Neural progenitor cell (in vitro differentiated cells): Measurements from ENCODE around the gene WNK1. TPM values are rescaled to one million over a fixed set of nuclear protein-coding genes. Genes with fewer than 3 reads are reported as not detected.
A peak's percentile ranks its signal among the peaks of the same experiment; 100 is the strongest.

Experiments
- DNase-seq: peaks from one replicate; pipeline ENCODE4 v3.0.0-alpha.2; 2016; ENCODE audit warnings: low spot score
- H2AFZ ChIP-seq: fragments of 200-600 bp; sonication (generic); replicated peaks from 2 replicates; pipeline ENCODE4 v1.6.1; 2016; ENCODE audit warnings: antibody characterized with exemption
- H3F3A ChIP-seq: fragments of 200-600 bp; sonication (generic); 2 replicates; pipeline ENCODE4 v1.6.1; 2016; ENCODE audit warnings: antibody characterized with exemption, low read depth
- H3K27ac ChIP-seq: fragments of 200-600 bp; sonication (generic); 2 replicates; pipeline ENCODE4 v1.5.1; 2016; ENCODE audit warnings: mild to moderate bottlenecking
- H3K27me3 ChIP-seq: fragments of 200-600 bp; sonication (generic); 2 replicates; pipeline ENCODE4 v1.6.1; 2016; ENCODE audit warnings: mild to moderate bottlenecking, moderate library complexity
- H3K36me3 ChIP-seq: fragments of 200-600 bp; sonication (generic); 2 replicates; pipeline ENCODE4 v1.5.1; 2016
- H3K4me1 ChIP-seq: fragments of 200-600 bp; sonication (generic); 2 replicates; pipeline ENCODE4 v1.6.1; 2016; ENCODE audit warnings: mixed run types
- H3K4me2 ChIP-seq: fragments of 200-600 bp; sonication (generic); 2 replicates; pipeline ENCODE4 v1.6.1; 2016
- H3K4me3 ChIP-seq: fragments of 200-600 bp; sonication (generic); 2 replicates; pipeline ENCODE4 v1.5.1; 2016
- H3K79me2 ChIP-seq: fragments of 200-600 bp; sonication (generic); 2 replicates; pipeline ENCODE4 v1.6.1; 2016; ENCODE audit warnings: low read depth
- H3K9ac ChIP-seq: fragments of 200-600 bp; sonication (generic); 2 replicates; pipeline ENCODE4 v1.6.1; 2016
- H3K9me3 ChIP-seq: fragments of 200-600 bp; sonication (generic); 2 replicates; pipeline ENCODE4 v1.5.1; 2016; ENCODE audit warnings: low read depth
- H4K20me1 ChIP-seq: fragments of 200-600 bp; sonication (generic); 2 replicates; pipeline ENCODE4 v1.6.1; 2016; ENCODE audit warnings: low read depth
- H3K27ac Mint-ChIP-seq: 3 replicates; pipeline ENCODE4 v1.8.0; 2021; ENCODE audit warnings: mixed read lengths
- H3K27me3 Mint-ChIP-seq: 2 replicates; pipeline ENCODE4 v1.8.0; 2022; ENCODE audit warnings: low read depth, mild to moderate bottlenecking, inconsistent platforms, moderate library complexity, mixed read lengths; ENCODE audit not compliant: insufficient read depth
- H3K36me3 Mint-ChIP-seq: 3 replicates; pipeline ENCODE4 v1.8.0; 2021; ENCODE audit warnings: mixed read lengths
- H3K4me1 Mint-ChIP-seq: 3 replicates; pipeline ENCODE4 v1.8.0; 2021; ENCODE audit warnings: mixed read lengths
- H3K4me3 Mint-ChIP-seq: 3 replicates; pipeline ENCODE4 v1.8.0; 2021; ENCODE audit warnings: mild to moderate bottlenecking, moderate library complexity, mixed read lengths
- H3K9me3 Mint-ChIP-seq: 3 replicates; pipeline ENCODE4 v1.8.0; 2020; ENCODE audit warnings: mixed read lengths
- EZH2 ChIP-seq: fragments of 200-600 bp; sonication (generic); IDR thresholded peaks from 2 replicates; pipeline ENCODE4 v1.6.1; 2017; ENCODE audit warnings: antibody characterized with exemption, mild to moderate bottlenecking, moderate library complexity
- EZH2phosphoT487 ChIP-seq: fragments of 200-600 bp; sonication (generic); IDR thresholded peaks from 2 replicates; pipeline ENCODE4 v1.6.1; 2017; ENCODE audit warnings: antibody characterized with exemption
- total RNA-seq: library from RNA; depleted of rRNA; stranded (reverse); fragments of >200 nt; gene quantifications from 2 replicates; pipeline ENCODE4 v1.2.3, GENCODE V29; 2015; ENCODE audit warnings: low replicate concordance
- TF ChIP-seq, protein P1 (sequence below): fragments of 200-600 bp; sonication (generic); IDR thresholded peaks from 2 replicates; pipeline ENCODE4 v1.5.1; 2017; ENCODE audit warnings: antibody characterized with exemption, mild to moderate bottlenecking

The WNK1 gene
- total RNA-seq, 1 donor from 2014 or later: 73.1 TPM

DNA sequence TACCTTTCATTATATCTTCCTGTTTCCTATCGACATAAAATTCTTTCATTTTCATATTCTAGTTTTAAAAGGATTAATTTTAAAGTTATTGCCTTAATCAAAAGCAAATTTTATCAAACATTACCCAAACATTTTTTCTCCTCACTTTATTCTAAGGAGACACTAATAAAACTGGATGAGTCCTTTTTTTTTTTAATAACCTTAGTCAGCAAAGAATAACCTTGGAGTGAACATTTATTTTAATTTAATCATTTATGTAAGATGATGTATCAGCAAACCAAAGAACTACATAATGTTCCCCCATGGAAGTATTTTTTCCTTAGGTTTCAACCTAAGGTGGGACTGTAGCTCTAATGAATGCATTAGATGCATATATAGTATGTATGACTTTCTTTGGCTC is 113.2 kb downstream of the WNK1 start:
- Histone ChIP-seq H3K27me3 (no peaks in the 10 kb centered on the region), H3K9ac (no peak overlapping the region), H3K79me2 (no peaks in the 10 kb centered on the region), H4K20me1 (no peaks in the 10 kb centered on the region), H2AFZ (no peak overlapping the region), H3K27ac (no peak overlapping the region), H3K4me3 (no peak overlapping the region), H3K4me1 (no peaks in the 10 kb centered on the region), H3K4me2 (no peak overlapping the region), H3K36me3 (peaks cover 27% of the 10 kb centered on the region), H3K9me3 (no peaks in the 10 kb centered on the region), H3F3A (peaks cover 3% of the 10 kb centered on the region)
- Mint-ChIP-seq H3K4me3 (no peak overlapping the region), H3K36me3 (peaks cover 13% of the 10 kb centered on the region), H3K27ac (no peak overlapping the region), H3K27me3 (no peaks in the 10 kb centered on the region), H3K4me1 (no peaks in the 10 kb centered on the region), H3K9me3 (no peaks in the 10 kb centered on the region)
- DNase-seq: no peak
- no peak for TF ChIP-seq EZH2
- TF ChIP-seq, protein P1, sequence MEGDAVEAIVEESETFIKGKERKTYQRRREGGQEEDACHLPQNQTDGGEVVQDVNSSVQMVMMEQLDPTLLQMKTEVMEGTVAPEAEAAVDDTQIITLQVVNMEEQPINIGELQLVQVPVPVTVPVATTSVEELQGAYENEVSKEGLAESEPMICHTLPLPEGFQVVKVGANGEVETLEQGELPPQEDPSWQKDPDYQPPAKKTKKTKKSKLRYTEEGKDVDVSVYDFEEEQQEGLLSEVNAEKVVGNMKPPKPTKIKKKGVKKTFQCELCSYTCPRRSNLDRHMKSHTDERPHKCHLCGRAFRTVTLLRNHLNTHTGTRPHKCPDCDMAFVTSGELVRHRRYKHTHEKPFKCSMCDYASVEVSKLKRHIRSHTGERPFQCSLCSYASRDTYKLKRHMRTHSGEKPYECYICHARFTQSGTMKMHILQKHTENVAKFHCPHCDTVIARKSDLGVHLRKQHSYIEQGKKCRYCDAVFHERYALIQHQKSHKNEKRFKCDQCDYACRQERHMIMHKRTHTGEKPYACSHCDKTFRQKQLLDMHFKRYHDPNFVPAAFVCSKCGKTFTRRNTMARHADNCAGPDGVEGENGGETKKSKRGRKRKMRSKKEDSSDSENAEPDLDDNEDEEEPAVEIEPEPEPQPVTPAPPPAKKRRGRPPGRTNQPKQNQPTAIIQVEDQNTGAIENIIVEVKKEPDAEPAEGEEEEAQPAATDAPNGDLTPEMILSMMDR: no peak
- no peak for TF ChIP-seq EZH2phosphoT487

DNA sequence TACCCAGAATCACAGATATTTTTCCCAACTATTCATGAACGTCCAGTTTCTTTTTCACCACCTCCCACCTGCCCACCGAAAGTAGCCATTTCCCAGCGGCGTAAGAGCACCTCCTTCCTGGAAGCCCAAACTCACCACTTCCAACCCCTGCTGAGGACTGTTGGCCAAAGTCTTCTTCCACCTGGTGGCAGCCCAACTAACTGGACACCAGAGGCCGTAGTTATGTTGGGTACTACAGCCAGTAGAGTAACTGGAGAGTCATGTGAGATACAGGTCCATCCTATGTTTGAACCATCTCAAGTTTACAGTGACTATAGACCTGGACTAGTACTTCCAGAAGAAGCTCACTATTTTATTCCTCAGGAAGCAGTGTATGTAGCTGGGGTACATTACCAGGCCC is 115.5 kb downstream of the WNK1 start:
- Histone ChIP-seq H2AFZ (no peak overlapping the region), H3F3A (peaks cover 12% of the 10 kb centered on the region), H3K9ac (no peak overlapping the region), H3K27me3 (no peaks in the 10 kb centered on the region), H3K4me1 (no peaks in the 10 kb centered on the region), H3K4me3 (no peak overlapping the region), H3K79me2 (no peaks in the 10 kb centered on the region), H3K4me2 (no peak overlapping the region), H4K20me1 (no peaks in the 10 kb centered on the region), H3K9me3 (no peaks in the 10 kb centered on the region), H3K27ac (no peak overlapping the region), H3K36me3 (peaks cover 16% of the 10 kb centered on the region)
- TF ChIP-seq EZH2phosphoT487: no peak
- TF ChIP-seq EZH2: no peak
- TF ChIP-seq, protein P1: no peak
- no peak overlapping the region for H3K4me3 Mint-ChIP-seq
- no peak overlapping the region for H3K27ac Mint-ChIP-seq
- H3K27me3 Mint-ChIP-seq: no peaks in the 10 kb centered on the region
- H3K4me1 Mint-ChIP-seq: no peaks in the 10 kb centered on the region
- DNase-seq: peak; percentile 7
- no peaks in the 10 kb centered on the region for H3K9me3 Mint-ChIP-seq
- peaks cover 14% of the 10 kb centered on the region for H3K36me3 Mint-ChIP-seq

DNA sequence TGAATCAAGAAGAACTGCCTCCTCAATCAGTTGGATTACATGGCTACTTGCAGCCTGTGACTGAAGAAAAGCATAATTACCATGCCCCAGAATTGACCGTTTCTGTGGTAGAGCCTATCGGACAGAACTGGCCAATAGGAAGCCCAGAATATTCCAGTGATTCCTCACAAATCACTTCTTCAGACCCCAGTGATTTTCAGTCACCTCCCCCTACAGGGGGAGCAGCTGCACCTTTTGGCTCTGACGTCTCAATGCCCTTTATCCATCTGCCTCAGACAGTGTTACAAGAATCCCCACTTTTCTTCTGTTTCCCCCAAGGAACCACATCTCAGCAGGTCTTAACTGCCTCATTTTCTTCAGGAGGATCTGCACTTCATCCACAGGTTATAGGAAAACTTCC is 116.3 kb downstream of the WNK1 start:
- peak; percentile 32 for DNase-seq
- H3K27me3 ChIP-seq: no peaks in the 10 kb centered on the region
- H3K4me1 ChIP-seq: no peaks in the 10 kb centered on the region
- Mint-ChIP-seq H3K27ac (no peak overlapping the region), H3K9me3 (no peaks in the 10 kb centered on the region), H3K4me3 (no peak overlapping the region), H3K4me1 (no peaks in the 10 kb centered on the region), H3K36me3 (peaks cover 14% of the 10 kb centered on the region), H3K27me3 (no peaks in the 10 kb centered on the region)
- TF ChIP-seq EZH2phosphoT487: no peak
- TF ChIP-seq, protein P1: peak; percentile 47
- no peak for TF ChIP-seq EZH2
- H3K4me2 ChIP-seq: no peak overlapping the region
- H3K9ac ChIP-seq: no peak overlapping the region
- H3K27ac ChIP-seq: no peak overlapping the region
- no peaks in the 10 kb centered on the region for H3K79me2 ChIP-seq
- H2AFZ ChIP-seq: no peak overlapping the region
- no peak overlapping the region for H3K4me3 ChIP-seq
- peaks cover 8% of the 10 kb centered on the region for H3K36me3 ChIP-seq
- H3K9me3 ChIP-seq: no peaks in the 10 kb centered on the region
- peaks cover 12% of the 10 kb centered on the region for H3F3A ChIP-seq
- no peaks in the 10 kb centered on the region for H4K20me1 ChIP-seq
